NCI-H146 treated with DMSO at 0.1 percent for 48 hours (cell line): Measurements from ENCODE around the gene RAC2.

Source experiments
- DNase-seq: peaks from one replicate; lab custom pipeline; 2025; ENCODE audit not compliant: unreplicated experiment; lab: John Stamatoyannopoulos, UW

Gene RAC2

GRCh38 chr22:37222440-37222971, 21.6 kb downstream of the RAC2 start:
- DNase-seq: no peak

GRCh38 chr22:37221424-37222333, 22.4 kb downstream of the RAC2 start:
- no peak for DNase-seq

- DNase-seq: no peak
Observed at GRCh38 chr22:37220543-37220981, 23.5 kb downstream of the RAC2 start.

- DNase-seq: no peak
Observed at GRCh38 chr22:37219533-37219932, 24.5 kb downstream of the RAC2 start.

- DNase-seq: no peak
Observed at GRCh38 chr22:37218771-37219411, 25.2 kb downstream of the RAC2 start.

GRCh38 chr22:37218399-37218770, 25.7 kb downstream of the RAC2 start:
- DNase-seq: no peak

- DNase-seq: no peak
Observed at GRCh38 chr22:37215890-37216289, 28.2 kb downstream of the RAC2 start.

GRCh38 chr22:37214731-37215030, 29.4 kb downstream of the RAC2 start:
- DNase-seq: no peak

- DNase-seq: no peak
Observed at GRCh38 chr22:37213941-37214730, 29.9 kb downstream of the RAC2 start.

GRCh38 chr22:37213218-37213855, 30.7 kb downstream of the RAC2 start:
- DNase-seq: no peak

- DNase-seq: no peak
Observed at GRCh38 chr22:37212174-37212906, 31.7 kb downstream of the RAC2 start, which contains the start of gene SSTR3. Gene SSTR3 (minus strand): TSS chr22:37212477. CDS start chr22:37207803, 4,674 bp downstream.

- DNase-seq: no peak
Observed at GRCh38 chr22:37211866-37212173, 32.2 kb downstream of the RAC2 start.

GRCh38 chr22:37211075-37211865, 32.8 kb downstream of the RAC2 start:
- no peak for DNase-seq

GRCh38 chr22:37210041-37210803, 33.8 kb downstream of the RAC2 start:
- DNase-seq: no peak

- DNase-seq: no peak
Observed at GRCh38 chr22:37209140-37209845, 34.8 kb downstream of the RAC2 start.

GRCh38 chr22:37208401-37209139, 35.5 kb downstream of the RAC2 start:
- no peak for DNase-seq

GRCh38 chr22:37207981-37208380, 36.1 kb downstream of the RAC2 start:
- DNase-seq: no peak
